ENCODE results near the gene MTHFD1.

Gene MTHFD1

GRCh38 chr14:64501411-64502171 lies 113.4 kb downstream of the MTHFD1 start:
- no peak for DNase-seq

GRCh38 chr14:64502456-64502855 lies 114.3 kb downstream of the MTHFD1 start:
- DNase-seq, result peak; percentile 13

GRCh38 chr14:64502887-64503433 lies 114.8 kb downstream of the MTHFD1 start:
- DNase-seq, result no peak

- peak; percentile 90 for DNase-seq
These were observed 115.5 kb downstream of the MTHFD1 start, which contains the start of gene ZBTB25 for GRCh38 chr14:64503434-64504309. Gene ZBTB25, minus strand, starts transcription at chr14:64503838. Its CDS starts 13,305 bp downstream, at chr14:64490533.

- DNase-seq, result peak; percentile 80
These were observed 116.2 kb downstream of the MTHFD1 start, which contains the start of gene ZBTB1 for GRCh38 chr14:64504310-64504896. Gene ZBTB1, plus strand, starts transcription at chr14:64504770. Its CDS starts 16,735 bp downstream, at chr14:64521505.

GRCh38 chr14:64504897-64505794 lies 117.0 kb downstream of the MTHFD1 start:
- DNase-seq, result peak; percentile 78

GRCh38 chr14:64506721-64507120 lies 118.6 kb downstream of the MTHFD1 start:
- no peak for DNase-seq

- DNase-seq, result no peak
These were observed 119.4 kb downstream of the MTHFD1 start for GRCh38 chr14:64507376-64508156.

GRCh38 chr14:64508215-64508776 lies 120.1 kb downstream of the MTHFD1 start:
- no peak for DNase-seq

GRCh38 chr14:64509036-64509435 lies 120.9 kb downstream of the MTHFD1 start:
- DNase-seq, result no peak
